Activated naive CD8-positive, alpha-beta T cell treated with anti-CD3 and anti-CD28 coated beads, Interleukin-2, amount 50 U/mL, for 24 hours (primary cell): ENCODE measurements around the gene FKBP14.

Experiments used
- ATAC-seq: fragments of 150-1000 bp; cut with Tn5 transposase; one replicate; pipeline ENCODE4 v1.10.0; 2021
- DNase-seq: peaks from one replicate; pipeline ENCODE4 v3.0.0; 2021
- H3K27ac Mint-ChIP-seq: one replicate; pipeline ENCODE4 v1.8.0; 2021; ENCODE audit warnings: mild to moderate bottlenecking, mixed read lengths
- H3K27me3 Mint-ChIP-seq: one replicate; pipeline ENCODE4 v1.8.0; 2021; ENCODE audit warnings: mixed read lengths
- H3K36me3 Mint-ChIP-seq: one replicate; pipeline ENCODE4 v1.8.0; 2021; ENCODE audit warnings: low read depth, mixed read lengths
- H3K4me1 Mint-ChIP-seq: one replicate; pipeline ENCODE4 v1.8.0; 2021; ENCODE audit warnings: mixed read lengths
- H3K4me3 Mint-ChIP-seq: one replicate; pipeline ENCODE4 v1.8.0; 2021; ENCODE audit warnings: mild to moderate bottlenecking, moderate library complexity, mixed read lengths
- H3K9me3 Mint-ChIP-seq: one replicate; pipeline ENCODE4 v1.8.0; 2021; ENCODE audit warnings: mixed read lengths

Gene FKBP14

GRCh38 chr7:30047124-30047523 lies 20.6 kb upstream of the FKBP14 start:
- no peaks in the 10 kb centered on the region for H3K27me3 Mint-ChIP-seq
- no peaks in the 10 kb centered on the region for H3K4me1 Mint-ChIP-seq
- H3K27ac Mint-ChIP-seq, result no peak overlapping the region
- no peak overlapping the region for H3K4me3 Mint-ChIP-seq
- no peak for DNase-seq
- H3K9me3 Mint-ChIP-seq, result no peaks in the 10 kb centered on the region
- peaks cover 15% of the 10 kb centered on the region for H3K36me3 Mint-ChIP-seq
- ATAC-seq, result no peak

GRCh38 chr7:30046127-30046770 lies 19.7 kb upstream of the FKBP14 start:
- ATAC-seq (no peak), DNase-seq (no peak)
- H3K9me3 Mint-ChIP-seq, result no peaks in the 10 kb centered on the region
- H3K27ac Mint-ChIP-seq, result no peak overlapping the region
- no peaks in the 10 kb centered on the region for H3K27me3 Mint-ChIP-seq
- H3K4me3 Mint-ChIP-seq, result no peak overlapping the region
- H3K36me3 Mint-ChIP-seq, result peaks cover 15% of the 10 kb centered on the region
- H3K4me1 Mint-ChIP-seq, result no peaks in the 10 kb centered on the region

GRCh38 chr7:30041526-30042269 lies 15.2 kb upstream of the FKBP14 start:
- DNase-seq (no peak), ATAC-seq (no peak)
- Mint-ChIP-seq H3K4me3 (no peak overlapping the region), H3K4me1 (peaks cover 5% of the 10 kb centered on the region), H3K27ac (no peak overlapping the region), H3K27me3 (peaks cover 2% of the 10 kb centered on the region), H3K36me3 (peaks cover 8% of the 10 kb centered on the region), H3K9me3 (no peaks in the 10 kb centered on the region)

- peaks cover 2% of the 10 kb centered on the region for H3K27me3 Mint-ChIP-seq
- no peak overlapping the region for H3K4me3 Mint-ChIP-seq
- DNase-seq (no peak), ATAC-seq (no peak)
- peaks cover 5% of the 10 kb centered on the region for H3K4me1 Mint-ChIP-seq
- H3K9me3 Mint-ChIP-seq, result no peaks in the 10 kb centered on the region
- peaks cover 6% of the 10 kb centered on the region for H3K36me3 Mint-ChIP-seq
- no peak overlapping the region for H3K27ac Mint-ChIP-seq
Observed at GRCh38 chr7:30040938-30041337, 14.4 kb upstream of the FKBP14 start.

- Mint-ChIP-seq H3K27me3 (peaks cover 2% of the 10 kb centered on the region), H3K4me3 (no peak overlapping the region), H3K9me3 (no peaks in the 10 kb centered on the region), H3K4me1 (peaks cover 5% of the 10 kb centered on the region), H3K27ac (no peak overlapping the region), H3K36me3 (no peaks in the 10 kb centered on the region)
- DNase-seq (no peak), ATAC-seq (no peak)
Observed at GRCh38 chr7:30038196-30038980, 11.9 kb upstream of the FKBP14 start.

- no peaks in the 10 kb centered on the region for H3K36me3 Mint-ChIP-seq
- no peak overlapping the region for H3K4me3 Mint-ChIP-seq
- no peaks in the 10 kb centered on the region for H3K9me3 Mint-ChIP-seq
- H3K4me1 Mint-ChIP-seq, result peaks cover 8% of the 10 kb centered on the region
- ATAC-seq, result no peak
- no peak for DNase-seq
- peaks cover 2% of the 10 kb centered on the region for H3K27me3 Mint-ChIP-seq
- H3K27ac Mint-ChIP-seq, result no peak overlapping the region
Observed at GRCh38 chr7:30036220-30036619, 9.7 kb upstream of the FKBP14 start.

GRCh38 chr7:30034501-30034900 lies 8.0 kb upstream of the FKBP14 start:
- peaks cover 3% of the 10 kb centered on the region for H3K4me1 Mint-ChIP-seq
- no peaks in the 10 kb centered on the region for H3K36me3 Mint-ChIP-seq
- H3K27ac Mint-ChIP-seq, result no peak overlapping the region
- peaks cover 2% of the 10 kb centered on the region for H3K27me3 Mint-ChIP-seq
- no peaks in the 10 kb centered on the region for H3K9me3 Mint-ChIP-seq
- DNase-seq (no peak), ATAC-seq (no peak)
- H3K4me3 Mint-ChIP-seq, result no peak overlapping the region

- Mint-ChIP-seq H3K4me3 (no peak overlapping the region), H3K27ac (no peak overlapping the region), H3K9me3 (no peaks in the 10 kb centered on the region), H3K36me3 (no peaks in the 10 kb centered on the region), H3K4me1 (peaks cover 7% of the 10 kb centered on the region), H3K27me3 (no peaks in the 10 kb centered on the region)
- DNase-seq (no peak), ATAC-seq (no peak)
Observed at GRCh38 chr7:30032310-30033125, 6.0 kb upstream of the FKBP14 start.

- Mint-ChIP-seq H3K27ac (no peak overlapping the region), H3K4me1 (peaks cover 20% of the 10 kb centered on the region), H3K9me3 (no peaks in the 10 kb centered on the region), H3K4me3 (no peak overlapping the region), H3K36me3 (no peaks in the 10 kb centered on the region), H3K27me3 (no peaks in the 10 kb centered on the region)
- ATAC-seq (no peak), DNase-seq (no peak)
Observed at GRCh38 chr7:30029696-30030095, 3.2 kb upstream of the FKBP14 start.

GRCh38 chr7:30028749-30029635 lies 2.5 kb upstream of the FKBP14 start:
- ATAC-seq (peak; percentile 6), DNase-seq (peak; percentile 45)
- no peaks in the 10 kb centered on the region for H3K9me3 Mint-ChIP-seq
- no peaks in the 10 kb centered on the region for H3K36me3 Mint-ChIP-seq
- H3K4me3 Mint-ChIP-seq, result no peak overlapping the region
- no peaks in the 10 kb centered on the region for H3K27me3 Mint-ChIP-seq
- H3K27ac Mint-ChIP-seq, result no peak overlapping the region
- peaks cover 26% of the 10 kb centered on the region for H3K4me1 Mint-ChIP-seq

GRCh38 chr7:30028216-30028748 lies 1.8 kb upstream of the FKBP14 start, which contains the start of gene PLEKHA8:
Gene PLEKHA8 (plus strand): TSS chr7:30028412. CDS start chr7:30028763, 351 bp downstream.
- H3K36me3 Mint-ChIP-seq, result peaks cover 1% of the 10 kb centered on the region
- H3K27ac Mint-ChIP-seq, result peak within 1 kb of the TSS; percentile 78
- no peaks in the 10 kb centered on the region for H3K9me3 Mint-ChIP-seq
- DNase-seq (peak; percentile 93), ATAC-seq (peak; percentile 60)
- H3K4me1 Mint-ChIP-seq, result peaks cover 31% of the 10 kb centered on the region
- no peaks in the 10 kb centered on the region for H3K27me3 Mint-ChIP-seq
- no peak within 1 kb of the TSS for H3K4me3 Mint-ChIP-seq

- H3K36me3 Mint-ChIP-seq, result peaks cover 1% of the 10 kb centered on the region
- H3K4me3 Mint-ChIP-seq, result no peak overlapping the region
- no peaks in the 10 kb centered on the region for H3K9me3 Mint-ChIP-seq
- DNase-seq (no peak), ATAC-seq (no peak)
- H3K27me3 Mint-ChIP-seq, result no peaks in the 10 kb centered on the region
- H3K4me1 Mint-ChIP-seq, result peaks cover 31% of the 10 kb centered on the region
- peak overlapping the region; percentile 78 for H3K27ac Mint-ChIP-seq
Observed at GRCh38 chr7:30027740-30028215, 1.3 kb upstream of the FKBP14 start.

- H3K36me3 Mint-ChIP-seq, result peaks cover 1% of the 10 kb centered on the region
- H3K27ac Mint-ChIP-seq, result peak overlapping the region; percentile 78
Observed at GRCh38 chr7:30027065-30027456, 559 bp upstream of the FKBP14 start.

More at GRCh38 chr7:30027065-30027456, 559 bp upstream of the FKBP14 start:
- Mint-ChIP-seq H3K9me3 (no peaks in the 10 kb centered on the region), H3K27me3 (no peaks in the 10 kb centered on the region), H3K4me1 (peaks cover 28% of the 10 kb centered on the region), H3K4me3 (no peak overlapping the region)
- peak; percentile 19 for DNase-seq
- ATAC-seq, result no peak
